Central memory CD4-positive, alpha-beta T cell (primary cell): ENCODE measurements around the gene PDE4C.
A peak's percentile ranks its signal among the peaks of the same experiment; 100 is the strongest.

ENCODE experiments used
- DNase-seq: peaks from one replicate; pipeline ENCODE4 v3.0.0; 2022

Gene PDE4C

GRCh38 chr19:18196511-18196845, 29.8 kb downstream of the PDE4C start:
- no peak for DNase-seq

- no peak for DNase-seq
Observed at GRCh38 chr19:18194554-18195238, 31.5 kb downstream of the PDE4C start.

GRCh38 chr19:18194181-18194530, 32.1 kb downstream of the PDE4C start:
- no peak for DNase-seq

- DNase-seq = no peak
Observed at GRCh38 chr19:18193388-18194180, 32.7 kb downstream of the PDE4C start.

- peak; percentile 100 for DNase-seq
Observed at GRCh38 chr19:18192673-18193387, 33.4 kb downstream of the PDE4C start, which contains the start of gene MPV17L2. Gene MPV17L2 (plus strand): TSS chr19:18193218. CDS start chr19:18193282, 64 bp downstream.

- DNase-seq = no peak
Observed at GRCh38 chr19:18191640-18192062, 34.6 kb downstream of the PDE4C start.

- DNase-seq = no peak
Observed at GRCh38 chr19:18190278-18190677, 36.0 kb downstream of the PDE4C start.

GRCh38 chr19:18185538-18185937, 40.7 kb downstream of the PDE4C start:
- DNase-seq = no peak

GRCh38 chr19:18183529-18183928, 42.7 kb downstream of the PDE4C start:
- DNase-seq = no peak

- no peak for DNase-seq
Observed at GRCh38 chr19:18179957-18180356, 46.3 kb downstream of the PDE4C start.

- no peak for DNase-seq
Observed at GRCh38 chr19:18176367-18177310, 49.6 kb downstream of the PDE4C start.

- no peak for DNase-seq
Observed at GRCh38 chr19:18174983-18175382, 51.3 kb downstream of the PDE4C start.
